ENCODE measurements around the gene NANOS1. TPM values are rescaled to one million over a fixed set of nuclear protein-coding genes. Genes with fewer than 3 reads are reported as not detected.

The NANOS1 gene
- 0.07 and 0.27 TPM in 2 replicates for total RNA-seq

GRCh38 chr10:119029613-119030420 lies at the start of gene NANOS1:
TSS of gene NANOS1 (plus strand) at chr10:119029714. CDS start at chr10:119029802, 88 bp downstream.

GRCh38 chr10:119080521-119081259 lies 51.2 kb downstream of the NANOS1 start, which contains the start of gene EIF3A:
TSS of gene EIF3A (minus strand) at chr10:119080817. CDS start at chr10:119080676, 141 bp downstream.

Small RNA genes within 50 kb of the gene (small RNA-seq; reads per million reads assigned to genes)
- gene RF00413 = 0.63 reads per million
- gene SNORA19 = 0.56 reads per million

Other genes starting within 250 kb of the NANOS1 start
- gene EIF3A, start 51.1 kb downstream of the NANOS1 start, total RNA-seq = 173 and 176 TPM in 2 replicates
- 62.5 and 76.4 TPM in 2 replicates for gene DENND10, start 74.4 kb downstream of the NANOS1 start, total RNA-seq
- gene SFXN4, start 136.0 kb downstream of the NANOS1 start, total RNA-seq = 17.0 and 25.4 TPM in 2 replicates
- gene PRDX3, start 149.1 kb downstream of the NANOS1 start, total RNA-seq = 218 and 291 TPM in 2 replicates
- gene GRK5, start 177.9 kb downstream of the NANOS1 start, total RNA-seq = 27.7 and 29.4 TPM in 2 replicates

Measured in thoracic aorta endothelial cell (primary cell).